Measurements from ENCODE around the gene TULP3. TPM values are rescaled to one million over a fixed set of nuclear protein-coding genes. Genes with fewer than 3 reads are reported as not detected.
A peak's percentile ranks its signal among the peaks of the same experiment; 100 is the strongest.
"Not testable (repeated sequence)": the region's sequence is repeated elsewhere in the genome, so short reads cannot be mapped to it uniquely, and the experiment has no call there.

TULP3 gene, protein sequence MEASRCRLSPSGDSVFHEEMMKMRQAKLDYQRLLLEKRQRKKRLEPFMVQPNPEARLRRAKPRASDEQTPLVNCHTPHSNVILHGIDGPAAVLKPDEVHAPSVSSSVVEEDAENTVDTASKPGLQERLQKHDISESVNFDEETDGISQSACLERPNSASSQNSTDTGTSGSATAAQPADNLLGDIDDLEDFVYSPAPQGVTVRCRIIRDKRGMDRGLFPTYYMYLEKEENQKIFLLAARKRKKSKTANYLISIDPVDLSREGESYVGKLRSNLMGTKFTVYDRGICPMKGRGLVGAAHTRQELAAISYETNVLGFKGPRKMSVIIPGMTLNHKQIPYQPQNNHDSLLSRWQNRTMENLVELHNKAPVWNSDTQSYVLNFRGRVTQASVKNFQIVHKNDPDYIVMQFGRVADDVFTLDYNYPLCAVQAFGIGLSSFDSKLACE
- total RNA-seq = 6.8 TPM
- long read RNA-seq, partial matches to known transcripts = 1 of 2 reads
- long read RNA-seq, other reads (novel, unspliced or antisense) = 0 of 2 reads

GRCh38 chr12:2890388-2891239 lies at the start of gene TULP3:
TSS of gene TULP3 (plus strand) at chr12:2890891. CDS start at chr12:2890948, 57 bp downstream.
- intact Hi-C loops (cut with DNase I) = loop anchor here (2.0 to 5.0 kb wide), 2 partner anchors 67 to 146 kb away; partner anchors contain the start of gene TEAD4
- peak; percentile 99 for DNase-seq (ENCODE audit: missing footprints)
- ATAC-seq = peak; percentile 99

GRCh38 chr12:2841056-2841650 lies 49.5 kb upstream of the TULP3 start:
- ATAC-seq = no peak
- intact Hi-C loops (cut with DNase I) = no loop called here

GRCh38 chr12:2842948-2843347 lies 47.7 kb upstream of the TULP3 start:
- DNase-seq (ENCODE audit: missing footprints) = no peak
- ATAC-seq = no peak
- intact Hi-C loops (cut with DNase I) = no loop called here

More at GRCh38 chr12:2841056-2841650, 49.5 kb upstream of the TULP3 start:
- DNase-seq (ENCODE audit: missing footprints) = no peak

GRCh38 chr12:2844786-2845185 lies 45.9 kb upstream of the TULP3 start:
- DNase-seq (ENCODE audit: missing footprints) = no peak
- ATAC-seq = no peak
- intact Hi-C loops (cut with DNase I) = no loop called here

GRCh38 chr12:2845280-2845679 lies 45.4 kb upstream of the TULP3 start:
- DNase-seq (ENCODE audit: missing footprints) (no peak), ATAC-seq (no peak)
- intact Hi-C loops (cut with DNase I) = no loop called here

DNA sequence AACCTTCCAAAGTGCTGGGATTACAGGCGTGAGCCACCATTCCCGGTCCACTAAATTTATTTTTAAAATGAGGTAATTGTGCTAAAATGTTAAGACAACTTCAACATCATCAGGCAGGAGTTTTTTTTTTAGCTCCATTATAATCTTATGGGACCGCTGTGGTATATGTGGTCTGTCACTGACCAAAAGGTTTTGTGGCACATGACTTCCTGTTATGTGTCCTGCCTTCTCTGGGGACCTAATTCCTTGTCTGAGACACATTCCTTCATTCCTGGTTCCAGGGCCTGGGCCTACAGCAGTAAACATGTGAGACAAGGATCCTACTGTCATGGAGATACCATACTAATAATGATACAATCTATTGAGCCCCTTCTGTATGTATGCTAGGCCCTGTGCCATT lies 38.8 kb upstream of the TULP3 start:
- no peak for ATAC-seq
- DNase-seq (ENCODE audit: missing footprints) = no peak
- intact Hi-C loops (cut with DNase I) = loop anchor here (5.0 kb wide), 1 partner anchor 185 kb away; no protein-coding TSS in a partner anchor

DNA sequence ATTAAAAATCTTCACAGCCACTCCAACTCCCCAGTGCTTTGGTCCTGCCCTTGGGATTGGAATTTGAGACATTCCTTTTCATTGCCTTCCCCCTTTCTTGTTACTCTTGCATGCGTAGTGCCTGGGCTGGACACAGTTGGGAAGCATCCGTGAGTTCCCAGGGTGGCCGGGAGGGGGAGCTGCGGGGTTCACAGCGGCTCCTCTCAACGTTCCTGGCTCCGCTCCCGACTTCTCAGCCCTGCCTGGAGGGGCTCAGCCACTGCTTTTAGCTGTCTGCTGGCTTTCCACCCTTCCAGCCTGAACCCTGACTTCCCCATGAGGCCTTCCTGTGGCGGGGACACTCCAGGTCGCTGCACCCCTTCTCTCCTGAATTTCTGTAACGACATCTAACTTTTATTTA lies 37.1 kb upstream of the TULP3 start:
- ATAC-seq (peak; percentile 89), DNase-seq (ENCODE audit: missing footprints) (peak; percentile 86)
- intact Hi-C loops (cut with DNase I) = loop anchor here (1.0 to 5.0 kb wide), 2 partner anchors 91 to 184 kb away; no protein-coding TSS in a partner anchor

DNA sequence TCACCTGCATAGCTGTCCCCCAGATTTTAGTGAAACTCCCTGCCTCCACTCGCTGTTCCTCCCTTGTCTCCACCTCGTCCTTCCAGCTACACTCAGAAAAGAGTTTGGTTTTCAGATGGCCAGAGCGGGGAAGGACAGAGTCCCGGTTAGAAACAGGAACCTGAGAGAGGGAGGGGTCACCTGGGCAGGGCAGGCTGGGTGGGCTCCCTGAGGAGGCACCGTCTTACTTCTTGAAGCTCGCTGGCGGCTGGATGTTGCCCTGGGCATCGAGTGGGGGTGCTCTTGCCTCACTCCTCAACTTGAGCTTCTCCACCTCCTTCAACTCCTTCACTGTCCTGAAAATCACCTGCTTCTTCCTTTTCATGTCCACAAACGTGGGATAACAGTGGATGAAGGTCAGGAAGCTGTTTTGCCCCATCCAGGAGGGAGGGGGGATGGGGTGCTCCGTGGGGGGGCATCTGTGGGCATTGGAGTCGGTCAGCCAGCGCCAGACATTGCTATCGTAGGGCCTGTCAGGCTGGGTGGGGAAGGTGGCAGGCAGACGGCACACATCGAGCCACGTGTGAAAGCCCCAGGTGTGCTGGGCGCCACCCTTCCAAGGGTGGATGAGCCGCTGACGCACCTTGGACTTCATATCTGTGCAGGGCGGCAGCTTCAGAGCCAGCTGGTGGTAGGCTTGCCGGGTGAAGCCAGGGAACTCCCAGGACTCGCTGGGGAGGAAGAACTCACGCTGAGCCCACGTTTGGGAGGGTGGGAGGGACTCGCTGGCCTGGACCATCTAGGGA lies 35.8 kb upstream of the TULP3 start:
- intact Hi-C loops (cut with DNase I) = loop anchor here (5.0 kb wide), 1 partner anchor 182 kb away; no protein-coding TSS in a partner anchor
- no peak for DNase-seq (ENCODE audit: missing footprints)

GRCh38 chr12:2855546-2855945 lies 35.1 kb upstream of the TULP3 start:
- ATAC-seq (no peak), DNase-seq (ENCODE audit: missing footprints) (no peak)
- intact Hi-C loops (cut with DNase I) = no loop called here

More for the DNA sequence above, 35.8 kb upstream of the TULP3 start:
- no peak for ATAC-seq

DNA sequence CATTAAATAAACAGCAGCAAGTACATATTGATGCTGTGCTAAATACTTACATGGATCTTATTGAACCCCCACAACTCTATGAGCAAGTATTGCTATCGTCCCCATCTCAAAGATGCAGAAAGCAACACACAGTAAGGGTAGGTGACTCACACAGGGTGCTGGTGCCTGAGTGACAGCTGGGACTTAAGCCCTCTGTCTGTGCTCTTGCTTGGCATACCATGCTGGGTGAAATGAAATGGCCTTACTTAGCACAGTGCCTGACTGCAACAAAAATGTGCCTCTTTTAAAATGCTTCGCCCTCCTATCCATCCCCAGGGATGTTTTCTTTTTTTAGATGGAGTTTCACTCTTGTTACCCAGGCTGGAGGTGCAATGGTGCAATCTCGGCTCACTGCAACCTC lies 34.6 kb upstream of the TULP3 start:
- intact Hi-C loops (cut with DNase I) = no loop called here
- ATAC-seq (no peak), DNase-seq (ENCODE audit: missing footprints) (no peak)

GRCh38 chr12:2857021-2857431 lies 33.7 kb upstream of the TULP3 start, which contains the start of gene TEX52:
TSS of gene TEX52 (minus strand) at chr12:2857039. CDS start at chr12:2857026, 13 bp downstream.
- intact Hi-C loops (cut with DNase I) = no loop called here
- no peak for ATAC-seq
- DNase-seq (ENCODE audit: missing footprints) = no peak

DNA sequence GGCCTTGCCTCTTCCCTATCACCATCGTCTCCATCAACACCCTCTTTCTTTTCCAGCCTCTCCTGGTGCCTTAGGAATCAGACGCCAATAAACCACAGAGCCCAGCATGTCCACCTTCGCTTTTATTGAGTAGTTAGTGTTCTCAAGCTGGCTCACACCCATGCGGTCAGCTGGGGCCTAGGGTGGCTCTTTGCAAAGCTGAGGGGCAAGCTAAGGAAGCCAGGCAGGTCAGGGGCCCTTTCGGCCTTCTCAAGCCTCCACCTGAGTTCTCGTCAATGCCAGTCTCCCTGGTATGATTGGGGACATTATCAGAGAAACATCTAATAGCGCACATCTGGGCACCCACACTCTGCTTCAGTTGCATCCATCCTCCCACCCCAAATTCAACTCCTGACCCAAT lies 33.1 kb upstream of the TULP3 start:
- no peak for ATAC-seq
- intact Hi-C loops (cut with DNase I) = no loop called here

DNA sequence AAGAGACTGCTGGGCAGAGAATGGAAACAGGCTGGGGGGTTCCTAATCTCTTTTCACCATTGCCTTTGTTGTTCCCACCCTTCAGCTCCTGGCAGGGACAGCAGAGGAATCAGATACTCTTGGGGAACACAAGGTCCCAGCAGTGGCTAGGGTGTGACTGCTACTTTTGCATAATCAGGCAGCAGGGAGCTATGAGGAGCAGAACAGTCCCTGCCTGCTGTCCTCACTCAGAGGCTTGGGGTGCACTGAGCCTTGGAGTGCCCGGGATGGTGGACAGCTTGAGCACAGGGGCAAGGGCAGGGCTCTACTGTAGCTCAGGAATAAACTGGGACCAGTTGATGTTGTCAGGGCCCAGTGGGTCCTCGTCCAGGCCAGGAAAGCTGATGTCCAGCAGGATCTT lies 32.4 kb upstream of the TULP3 start:
- DNase-seq (ENCODE audit: missing footprints) (no peak), ATAC-seq (no peak)
- intact Hi-C loops (cut with DNase I) = no loop called here

More for the DNA sequence above, 33.1 kb upstream of the TULP3 start:
- no peak for DNase-seq (ENCODE audit: missing footprints)

- ATAC-seq (peak; percentile 44), DNase-seq (ENCODE audit: missing footprints) (no peak)
- intact Hi-C loops (cut with DNase I) = no loop called here
Measured at GRCh38 chr12:2858944-2859421, 31.7 kb upstream of the TULP3 start.

DNA sequence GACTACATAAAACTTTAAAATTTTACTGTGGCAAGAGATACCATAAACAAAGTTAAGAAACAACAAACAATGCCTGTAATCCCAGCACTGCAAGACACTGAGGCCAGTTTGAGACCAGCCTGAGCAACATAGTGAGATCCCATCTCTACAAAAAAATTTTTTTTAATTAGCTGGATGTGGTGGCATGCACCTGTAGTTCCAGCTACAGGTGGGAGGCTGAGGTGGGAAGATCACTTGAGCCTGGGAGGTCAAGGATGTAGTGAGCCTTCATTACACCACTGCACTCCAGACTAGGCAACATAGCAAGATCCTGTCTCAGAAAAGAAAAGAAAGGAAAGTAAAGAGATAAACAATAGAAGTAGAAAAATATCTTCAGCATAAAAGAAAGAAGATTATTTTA lies 30.5 kb upstream of the TULP3 start:
- no peak for ATAC-seq

GRCh38 chr12:2862876-2863275 lies 27.8 kb upstream of the TULP3 start:
- DNase-seq (ENCODE audit: missing footprints) = no peak
- ATAC-seq = no peak
- intact Hi-C loops (cut with DNase I) = no loop called here

More for the DNA sequence above, 30.5 kb upstream of the TULP3 start:
- intact Hi-C loops (cut with DNase I) = no loop called here
- DNase-seq (ENCODE audit: missing footprints) = no peak

DNA sequence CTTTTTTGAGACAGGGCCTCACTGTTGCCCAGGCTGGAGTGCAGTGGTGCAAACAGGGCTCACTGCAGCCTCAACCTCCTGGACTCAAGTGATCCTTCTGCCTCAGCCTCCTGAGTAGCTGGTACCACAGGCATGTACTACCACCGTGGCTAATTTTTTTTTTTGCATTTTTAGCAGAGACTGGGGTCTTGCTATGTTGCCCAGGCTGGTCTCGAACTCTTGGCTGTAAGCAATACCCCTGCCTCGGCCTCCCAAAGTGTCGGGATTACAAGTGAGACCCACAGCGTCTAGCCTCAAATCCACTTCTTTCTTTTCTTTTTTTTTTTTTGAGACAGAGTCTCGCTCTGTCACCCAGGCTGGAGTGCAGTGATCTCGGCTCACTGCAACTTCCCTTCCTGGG lies 27.3 kb upstream of the TULP3 start:
- DNase-seq (ENCODE audit: missing footprints); ATAC-seq; intact Hi-C loops (cut with DNase I): not testable (repeated sequence)

- ATAC-seq = no peak
- intact Hi-C loops (cut with DNase I) = no loop called here
- no peak for DNase-seq (ENCODE audit: missing footprints)
Measured at GRCh38 chr12:2864198-2864597, 26.5 kb upstream of the TULP3 start.
